SU-DHL-6 (cell line): ENCODE data around the gene CAV1.
A peak's percentile ranks its signal among the peaks of the same experiment; 100 is the strongest.

ENCODE experiments used
- H2AFZ ChIP-seq: fragments of 200-600 bp; sonication (generic); 2 replicates; pipeline ENCODE4 v1.6.1; 2014; ENCODE audit warnings: low read depth, mild to moderate bottlenecking, moderate library complexity, mixed read lengths, antibody characterized with exemption, low read length; ENCODE audit not compliant: severe bottlenecking
- H3F3A ChIP-seq: fragments of 200-600 bp; shearing (Covaris generic); 2 replicates; pipeline ENCODE4 v1.6.0; 2016; ENCODE audit warnings: antibody characterized with exemption, mild to moderate bottlenecking; ENCODE audit not compliant: insufficient read depth
- H3K27ac ChIP-seq: fragments of 200-600 bp; sonication (generic); 2 replicates; pipeline ENCODE4 v1.5.1; 2016; ENCODE audit warnings: low read depth, mild to moderate bottlenecking, low read length, moderate library complexity, mixed read lengths
- H3K27me3 ChIP-seq: fragments of 200-600 bp; sonication (generic), shearing (Covaris generic); 2 replicates; pipeline ENCODE4 v1.6.0; 2014; ENCODE audit warnings: mild to moderate bottlenecking, low read length
- H3K36me3 ChIP-seq: fragments of 200-600 bp; sonication (generic); 2 replicates; pipeline ENCODE4 v1.6.1; 2014; ENCODE audit warnings: mild to moderate bottlenecking, low read length, mixed read lengths
- H3K4me2 ChIP-seq: fragments of 300-600, 200-600 bp; shearing (Covaris generic), sonication (generic); 2 replicates; pipeline ENCODE4 v1.6.0; 2014; ENCODE audit warnings: low read length, low read depth, mild to moderate bottlenecking; ENCODE audit not compliant: poor library complexity, severe bottlenecking
- H3K4me3 ChIP-seq: fragments of 200-600 bp; sonication (generic); 2 replicates; pipeline ENCODE4 v1.5.1; 2014; ENCODE audit warnings: antibody characterized with exemption, low read length, mild to moderate bottlenecking, mixed read lengths; ENCODE audit not compliant: insufficient read depth, poor library complexity, severe bottlenecking
- H3K79me2 ChIP-seq: fragments of 200-600 bp; sonication (generic); 2 replicates; pipeline ENCODE4 v1.6.1; 2014; ENCODE audit warnings: mild to moderate bottlenecking, low read length, moderate library complexity; ENCODE audit not compliant: insufficient read depth
- H3K9ac ChIP-seq: fragments of 200-600 bp; sonication (generic); 2 replicates; pipeline ENCODE4 v1.7.0; 2014; ENCODE audit warnings: mild to moderate bottlenecking, low read length
- H3K9me2 ChIP-seq: fragments of 200-600 bp; sonication (generic); replicated peaks from 2 replicates; pipeline ENCODE4 v1.6.1; 2014; ENCODE audit warnings: low read length; ENCODE audit not compliant: insufficient read depth
- H3K9me3 ChIP-seq: fragments of 200-600 bp; sonication (generic); 2 replicates; pipeline ENCODE4 v1.6.1; 2014; ENCODE audit warnings: low read length, mixed read lengths; ENCODE audit not compliant: insufficient read depth
- H4K20me1 ChIP-seq: fragments of 200-600 bp; sonication (generic); 2 replicates; pipeline ENCODE4 v1.6.1; 2014; ENCODE audit warnings: low read depth, mild to moderate bottlenecking, antibody characterized with exemption, low read length, moderate library complexity, mixed read lengths
- EZH2phosphoT487 ChIP-seq: fragments of 200-600 bp; sonication (generic), shearing (Covaris generic); conservative IDR thresholded peaks from 2 replicates; pipeline ENCODE4 v1.6.1; 2018; ENCODE audit warnings: mild to moderate bottlenecking, antibody characterized with exemption, low read length, moderate library complexity, mixed read lengths
- TF ChIP-seq, protein P1 (sequence below): fragments of 200-600 bp; sonication (generic); IDR thresholded peaks from one replicate; pipeline ENCODE4 v1.5.1; 2017; ENCODE audit warnings: antibody characterized with exemption, mild to moderate bottlenecking, low read length, moderate library complexity; ENCODE audit not compliant: insufficient read depth, poor library complexity, severe bottlenecking

The CAV1 gene

DNA sequence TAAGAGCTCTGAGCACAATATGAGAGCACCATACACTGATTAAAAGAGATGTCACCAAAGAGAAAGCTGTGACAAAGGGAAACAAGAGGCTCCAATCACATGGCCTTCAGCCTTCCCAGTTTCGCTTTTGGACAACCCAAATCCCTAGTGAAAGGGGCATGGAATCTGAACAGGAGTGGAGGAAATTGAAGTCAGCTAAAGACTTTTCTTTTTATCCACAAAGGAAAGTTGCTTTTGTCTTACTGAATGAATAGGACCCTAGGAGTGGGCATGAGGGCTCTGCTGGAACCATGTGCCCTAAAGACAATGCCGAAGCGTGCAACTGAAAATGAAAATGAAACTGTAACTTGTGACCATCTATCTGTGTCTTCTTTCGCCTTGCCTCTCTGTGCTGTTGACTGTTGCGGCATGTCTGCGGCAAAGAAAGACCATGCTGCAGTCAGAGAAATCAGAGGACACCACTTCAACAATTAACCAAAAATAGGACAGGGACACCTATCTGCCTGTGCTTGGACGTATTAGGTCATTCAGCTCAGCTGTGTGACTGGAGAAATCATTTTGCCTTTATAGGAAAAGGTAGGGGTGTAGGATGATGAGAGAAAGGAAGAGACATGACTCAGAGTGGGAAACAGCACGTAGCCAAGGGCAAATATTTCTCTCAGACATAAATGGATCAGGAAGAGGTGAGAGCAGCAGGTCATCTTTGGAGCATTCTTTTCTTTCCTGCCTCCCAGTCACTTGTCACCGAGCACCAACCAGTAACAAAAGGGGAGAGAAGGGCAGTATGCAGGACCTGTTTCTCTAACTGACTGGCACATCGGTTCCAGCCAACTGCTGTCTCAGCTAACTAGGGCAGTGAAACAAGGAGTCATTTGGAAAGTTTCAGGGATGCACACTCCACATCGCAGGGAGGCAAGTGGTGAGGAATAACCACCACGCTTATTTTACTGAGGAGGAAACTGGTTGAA lies 13.0 kb upstream of the CAV1 start:
- peak overlapping the region; percentile 32 for H2AFZ ChIP-seq
- TF ChIP-seq, protein P1, sequence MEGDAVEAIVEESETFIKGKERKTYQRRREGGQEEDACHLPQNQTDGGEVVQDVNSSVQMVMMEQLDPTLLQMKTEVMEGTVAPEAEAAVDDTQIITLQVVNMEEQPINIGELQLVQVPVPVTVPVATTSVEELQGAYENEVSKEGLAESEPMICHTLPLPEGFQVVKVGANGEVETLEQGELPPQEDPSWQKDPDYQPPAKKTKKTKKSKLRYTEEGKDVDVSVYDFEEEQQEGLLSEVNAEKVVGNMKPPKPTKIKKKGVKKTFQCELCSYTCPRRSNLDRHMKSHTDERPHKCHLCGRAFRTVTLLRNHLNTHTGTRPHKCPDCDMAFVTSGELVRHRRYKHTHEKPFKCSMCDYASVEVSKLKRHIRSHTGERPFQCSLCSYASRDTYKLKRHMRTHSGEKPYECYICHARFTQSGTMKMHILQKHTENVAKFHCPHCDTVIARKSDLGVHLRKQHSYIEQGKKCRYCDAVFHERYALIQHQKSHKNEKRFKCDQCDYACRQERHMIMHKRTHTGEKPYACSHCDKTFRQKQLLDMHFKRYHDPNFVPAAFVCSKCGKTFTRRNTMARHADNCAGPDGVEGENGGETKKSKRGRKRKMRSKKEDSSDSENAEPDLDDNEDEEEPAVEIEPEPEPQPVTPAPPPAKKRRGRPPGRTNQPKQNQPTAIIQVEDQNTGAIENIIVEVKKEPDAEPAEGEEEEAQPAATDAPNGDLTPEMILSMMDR: no peak
- no peak for TF ChIP-seq EZH2phosphoT487
- H3F3A ChIP-seq: no peaks in the 10 kb centered on the region
- H3K4me3 ChIP-seq: peak overlapping the region; percentile 23
- H3K9me3 ChIP-seq: no peaks in the 10 kb centered on the region
- no peaks in the 10 kb centered on the region for H3K79me2 ChIP-seq
- H3K4me2 ChIP-seq: peak overlapping the region; percentile 52
- no peaks in the 10 kb centered on the region for H3K36me3 ChIP-seq
- no peaks in the 10 kb centered on the region for H3K27me3 ChIP-seq
- H3K9ac ChIP-seq: no peak overlapping the region
- no peaks in the 10 kb centered on the region for H4K20me1 ChIP-seq
- no peaks in the 10 kb centered on the region for H3K9me2 ChIP-seq
- H3K27ac ChIP-seq: no peak overlapping the region

DNA sequence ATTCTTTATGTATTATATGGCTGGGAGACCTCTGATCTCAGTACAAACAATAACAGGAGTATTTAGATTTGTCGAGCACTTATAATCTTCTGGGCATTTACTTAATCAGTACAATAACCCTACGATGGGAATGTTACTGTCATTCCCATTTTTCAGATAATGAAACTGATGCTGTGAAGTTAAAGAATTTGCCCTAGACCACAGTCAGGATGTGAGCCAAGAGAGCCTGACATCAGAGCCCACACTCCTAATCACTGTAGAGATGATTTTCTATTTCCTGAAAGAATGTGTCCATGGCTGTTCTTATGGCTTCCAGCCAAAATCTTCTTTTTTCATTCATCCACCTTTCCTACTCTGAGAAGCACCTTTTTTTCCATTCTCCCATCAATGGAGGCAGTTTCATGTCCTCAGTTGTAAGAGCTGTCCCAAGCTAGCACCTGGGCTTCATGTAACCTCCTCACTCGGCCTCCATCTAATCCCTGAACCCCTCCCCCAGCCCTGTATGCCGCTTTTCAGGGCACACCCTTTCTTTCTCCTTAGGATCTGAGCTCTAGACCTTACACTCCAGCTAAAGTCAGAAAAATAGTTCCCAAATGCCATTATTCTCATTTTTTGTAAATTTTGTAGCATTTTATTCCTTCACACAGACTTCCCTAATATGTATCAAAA lies 12.2 kb upstream of the CAV1 start:
- no peak overlapping the region for H3K9ac ChIP-seq
- H3K36me3 ChIP-seq: no peaks in the 10 kb centered on the region
- no peaks in the 10 kb centered on the region for H3K9me3 ChIP-seq
- H3K79me2 ChIP-seq: no peaks in the 10 kb centered on the region
- H2AFZ ChIP-seq: no peak overlapping the region
- H3K4me2 ChIP-seq: peak overlapping the region; percentile 52
- no peaks in the 10 kb centered on the region for H3K27me3 ChIP-seq
- no peak overlapping the region for H3K4me3 ChIP-seq
- TF ChIP-seq EZH2phosphoT487: no peak
- TF ChIP-seq, protein P1: no peak
- H3K9me2 ChIP-seq: no peaks in the 10 kb centered on the region
- H3F3A ChIP-seq: no peaks in the 10 kb centered on the region
- no peaks in the 10 kb centered on the region for H4K20me1 ChIP-seq
- H3K27ac ChIP-seq: no peak overlapping the region

DNA sequence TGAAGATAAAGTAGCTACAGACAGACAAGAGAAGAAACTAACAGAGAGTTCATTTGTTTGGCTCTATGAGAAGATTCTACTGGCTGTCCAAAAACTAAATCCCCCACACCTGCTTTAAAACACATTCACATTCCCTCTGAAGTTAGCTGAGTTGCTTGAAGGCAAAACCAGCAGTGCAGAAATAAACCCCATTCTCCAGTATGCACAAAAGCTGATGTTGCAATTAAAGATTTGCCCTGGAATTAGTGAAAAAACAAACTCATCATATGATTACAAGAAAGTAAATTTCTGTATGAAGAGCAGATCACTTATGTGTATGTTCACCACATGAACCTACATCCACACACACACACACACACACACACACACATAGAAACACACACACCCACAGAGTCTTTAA lies 9.3 kb upstream of the CAV1 start:
- Histone ChIP-seq H3K79me2 (no peaks in the 10 kb centered on the region), H3K4me3 (no peak overlapping the region), H4K20me1 (no peaks in the 10 kb centered on the region), H3K9me3 (no peaks in the 10 kb centered on the region), H3K9ac (no peak overlapping the region), H3K4me2 (no peak overlapping the region), H3K9me2 (no peaks in the 10 kb centered on the region), H3F3A (no peaks in the 10 kb centered on the region), H3K27me3 (no peaks in the 10 kb centered on the region), H3K36me3 (no peaks in the 10 kb centered on the region), H3K27ac (no peak overlapping the region), H2AFZ (no peak overlapping the region)
- no peak for TF ChIP-seq EZH2phosphoT487
- TF ChIP-seq, protein P1: no peak
